ENCODE measurements around the gene ARID1B. TPM values are rescaled to one million over a fixed set of nuclear protein-coding genes. Genes with fewer than 3 reads are reported as not detected.

ARID1B gene
- total and polyA plus RNA-seq, 4 donors = 7.0 to 49.0 (median 24.2) TPM

DNA sequence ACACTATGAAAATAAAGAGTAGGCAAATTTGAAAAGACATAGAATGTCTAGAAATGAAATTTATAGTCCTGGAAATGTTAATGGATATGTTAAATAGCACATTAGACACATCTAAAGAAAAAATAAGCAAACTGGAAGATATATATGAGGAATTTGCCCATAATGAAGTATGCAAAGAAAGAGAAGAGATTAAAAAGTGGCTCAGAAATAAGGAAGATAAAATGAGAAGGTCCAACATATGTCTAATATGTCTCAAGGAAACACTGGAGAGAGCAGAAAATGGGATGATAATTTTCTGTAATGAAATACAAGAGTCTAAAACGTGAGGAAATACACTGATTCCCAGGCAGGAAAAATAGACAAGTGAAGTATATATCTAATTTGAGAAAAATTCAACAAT, 36.6 kb upstream of the ARID1B start:
- H3K4me3 ChIP-seq (ENCODE audit: low read depth in 1 of 3, low read length in 3 of 3) = no peak overlapping the region
- WGBS = 68% methylated on average over 1 of the region's 1 CpG
- H3K36me3 ChIP-seq (ENCODE audit: control insufficient read depth in 4 of 4, insufficient read depth in 3 of 4, low read depth in 1 of 4, low read length in 3 of 4) = peaks cover 0 to 3% (median 0%) of the 10 kb centered on the region in 4 donors
- H3K9ac ChIP-seq (ENCODE audit: low read depth in 1 of 2, low read length in 2 of 2) = no peak overlapping the region
- H3K4me1 ChIP-seq (ENCODE audit: control insufficient read depth in 4 of 4, insufficient read depth in 4 of 4, low read length in 3 of 4) = no peaks in the 10 kb centered on the region
- no peak overlapping the region for H3K27ac ChIP-seq (ENCODE audit: low read depth in 1 of 2, low read length in 2 of 2)
- H3K27me3 ChIP-seq (ENCODE audit: control insufficient read depth in 4 of 4, insufficient read depth in 4 of 4, low read length in 3 of 4) = no peaks in the 10 kb centered on the region
- TF ChIP-seq TAF1 (conservative IDR thresholded peaks at IDR 0.05) = no peak
- TF ChIP-seq RAD21 (IDR thresholded peaks at IDR 0.05) = no peak
- no peak for TF ChIP-seq NR2F2 (IDR thresholded peaks at IDR 0.05)
- TF ChIP-seq, protein P1, sequence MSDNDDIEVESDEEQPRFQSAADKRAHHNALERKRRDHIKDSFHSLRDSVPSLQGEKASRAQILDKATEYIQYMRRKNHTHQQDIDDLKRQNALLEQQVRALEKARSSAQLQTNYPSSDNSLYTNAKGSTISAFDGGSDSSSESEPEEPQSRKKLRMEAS (IDR thresholded peaks at IDR 0.05) = no peak
- no peak for TF ChIP-seq HNF4G (IDR thresholded peaks at IDR 0.05)
- TF ChIP-seq FOXA1 (IDR thresholded peaks at IDR 0.05) = no peak
- TF ChIP-seq, protein P2, sequence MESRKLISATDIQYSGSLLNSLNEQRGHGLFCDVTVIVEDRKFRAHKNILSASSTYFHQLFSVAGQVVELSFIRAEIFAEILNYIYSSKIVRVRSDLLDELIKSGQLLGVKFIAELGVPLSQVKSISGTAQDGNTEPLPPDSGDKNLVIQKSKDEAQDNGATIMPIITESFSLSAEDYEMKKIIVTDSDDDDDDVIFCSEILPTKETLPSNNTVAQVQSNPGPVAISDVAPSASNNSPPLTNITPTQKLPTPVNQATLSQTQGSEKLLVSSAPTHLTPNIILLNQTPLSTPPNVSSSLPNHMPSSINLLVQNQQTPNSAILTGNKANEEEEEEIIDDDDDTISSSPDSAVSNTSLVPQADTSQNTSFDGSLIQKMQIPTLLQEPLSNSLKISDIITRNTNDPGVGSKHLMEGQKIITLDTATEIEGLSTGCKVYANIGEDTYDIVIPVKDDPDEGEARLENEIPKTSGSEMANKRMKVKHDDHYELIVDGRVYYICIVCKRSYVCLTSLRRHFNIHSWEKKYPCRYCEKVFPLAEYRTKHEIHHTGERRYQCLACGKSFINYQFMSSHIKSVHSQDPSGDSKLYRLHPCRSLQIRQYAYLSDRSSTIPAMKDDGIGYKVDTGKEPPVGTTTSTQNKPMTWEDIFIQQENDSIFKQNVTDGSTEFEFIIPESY (IDR thresholded peaks at IDR 0.05) = no peak
- TF ChIP-seq HNF4A (conservative IDR thresholded peaks at IDR 0.05) = no peak
- TF ChIP-seq, protein P3, sequence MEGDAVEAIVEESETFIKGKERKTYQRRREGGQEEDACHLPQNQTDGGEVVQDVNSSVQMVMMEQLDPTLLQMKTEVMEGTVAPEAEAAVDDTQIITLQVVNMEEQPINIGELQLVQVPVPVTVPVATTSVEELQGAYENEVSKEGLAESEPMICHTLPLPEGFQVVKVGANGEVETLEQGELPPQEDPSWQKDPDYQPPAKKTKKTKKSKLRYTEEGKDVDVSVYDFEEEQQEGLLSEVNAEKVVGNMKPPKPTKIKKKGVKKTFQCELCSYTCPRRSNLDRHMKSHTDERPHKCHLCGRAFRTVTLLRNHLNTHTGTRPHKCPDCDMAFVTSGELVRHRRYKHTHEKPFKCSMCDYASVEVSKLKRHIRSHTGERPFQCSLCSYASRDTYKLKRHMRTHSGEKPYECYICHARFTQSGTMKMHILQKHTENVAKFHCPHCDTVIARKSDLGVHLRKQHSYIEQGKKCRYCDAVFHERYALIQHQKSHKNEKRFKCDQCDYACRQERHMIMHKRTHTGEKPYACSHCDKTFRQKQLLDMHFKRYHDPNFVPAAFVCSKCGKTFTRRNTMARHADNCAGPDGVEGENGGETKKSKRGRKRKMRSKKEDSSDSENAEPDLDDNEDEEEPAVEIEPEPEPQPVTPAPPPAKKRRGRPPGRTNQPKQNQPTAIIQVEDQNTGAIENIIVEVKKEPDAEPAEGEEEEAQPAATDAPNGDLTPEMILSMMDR (IDR thresholded peaks at IDR 0.05; ENCODE audit: low read depth, low read length, missing input control) = no peak
- no peak for DNase-seq (ENCODE audit: low spot score)
- H3K9me3 ChIP-seq (ENCODE audit: control insufficient read depth in 4 of 4, low read length in 3 of 4) = peaks cover 0 to 3% (median 1%) of the 10 kb centered on the region in 4 donors

DNA sequence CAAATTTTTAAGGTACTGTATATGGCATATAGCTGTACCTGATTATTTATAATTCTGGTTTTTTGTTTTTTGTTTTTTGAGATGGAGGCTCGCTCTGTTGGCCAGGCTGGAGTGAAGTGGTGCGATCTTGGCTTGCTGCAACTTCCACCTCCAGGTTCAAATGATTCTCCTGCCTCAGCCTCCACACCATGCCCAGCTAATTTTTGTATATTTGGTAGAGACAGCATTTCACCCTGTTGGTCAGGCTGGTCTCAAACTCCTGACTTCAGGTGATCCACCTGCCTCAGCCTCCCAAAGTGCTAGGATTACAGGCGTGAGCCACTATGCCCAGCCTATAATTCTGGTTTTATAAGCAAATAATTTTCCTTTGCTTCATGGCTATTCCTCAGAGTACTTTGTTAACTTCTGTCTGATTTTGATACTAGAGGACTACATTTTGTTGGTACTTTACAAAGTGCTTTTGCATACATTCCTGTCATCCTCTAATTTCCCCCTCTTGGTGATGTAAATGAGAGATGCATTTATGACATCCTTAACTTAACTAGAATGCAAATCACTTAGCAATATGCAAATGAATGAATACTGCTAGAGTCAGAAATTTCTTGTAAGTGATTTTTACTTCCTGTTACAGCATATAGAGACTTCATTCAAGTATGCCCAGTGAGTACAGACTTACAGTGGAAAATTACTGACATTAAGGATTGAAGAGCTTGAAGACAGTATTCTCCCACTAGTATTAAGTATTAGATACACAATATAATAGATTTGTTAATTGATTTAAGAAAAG, 35.7 kb upstream of the ARID1B start:
- H3K9me3 ChIP-seq (ENCODE audit: control insufficient read depth in 4 of 4, low read length in 3 of 4) = peaks cover 0 to 3% (median 1%) of the 10 kb centered on the region in 4 donors
- no peaks in the 10 kb centered on the region for H3K27me3 ChIP-seq (ENCODE audit: control insufficient read depth in 4 of 4, insufficient read depth in 4 of 4, low read length in 3 of 4)
- H3K36me3 ChIP-seq (ENCODE audit: control insufficient read depth in 4 of 4, insufficient read depth in 3 of 4, low read depth in 1 of 4, low read length in 3 of 4) = peaks cover 0 to 3% (median 0%) of the 10 kb centered on the region in 4 donors
- no peak overlapping the region for H3K4me3 ChIP-seq (ENCODE audit: low read depth in 1 of 3, low read length in 3 of 3)
- no peaks in the 10 kb centered on the region for H3K4me1 ChIP-seq (ENCODE audit: control insufficient read depth in 4 of 4, insufficient read depth in 4 of 4, low read length in 3 of 4)
- H3K9ac ChIP-seq (ENCODE audit: low read depth in 1 of 2, low read length in 2 of 2) = no peak overlapping the region
- no peak for DNase-seq (ENCODE audit: low spot score)
- no peak overlapping the region for H3K27ac ChIP-seq (ENCODE audit: low read depth in 1 of 2, low read length in 2 of 2)
- TF ChIP-seq TAF1 (conservative IDR thresholded peaks at IDR 0.05) = no peak
- no peak for TF ChIP-seq FOXA2 (IDR thresholded peaks at IDR 0.05)
- TF ChIP-seq RAD21 (IDR thresholded peaks at IDR 0.05) = no peak
- no peak for TF ChIP-seq SP1 (IDR thresholded peaks at IDR 0.05)
- no peak for TF ChIP-seq JUND (IDR thresholded peaks at IDR 0.05)
- no peak for TF ChIP-seq HNF4A (conservative IDR thresholded peaks at IDR 0.05)
- TF ChIP-seq FOXA1 (IDR thresholded peaks at IDR 0.05) = no peak
- TF ChIP-seq NR2F2 (IDR thresholded peaks at IDR 0.05) = no peak
- TF ChIP-seq, protein P2 (IDR thresholded peaks at IDR 0.05) = no peak
- no peak for TF ChIP-seq EGR1 (IDR thresholded peaks at IDR 0.05; ENCODE audit: low read depth in 2 of 2)
- TF ChIP-seq RXRA (IDR thresholded peaks at IDR 0.05) = no peak
- no peak for TF ChIP-seq GABPA (IDR thresholded peaks at IDR 0.05 in 1 of 2, conservative IDR thresholded peaks at IDR 0.05 in 1 of 2)
- TF ChIP-seq YY1 (IDR thresholded peaks at IDR 0.05) = no peak
- TF ChIP-seq, protein P1 (IDR thresholded peaks at IDR 0.05) = no peak
- TF ChIP-seq, protein P3 (IDR thresholded peaks at IDR 0.05; ENCODE audit: low read depth, low read length, missing input control) = no peak
- WGBS = 97% methylated on average over 3 of the region's 3 CpGs

All from liver (tissue), 9 donors.